Stimulated activated CD8-positive, alpha-beta memory T cell treated with anti-CD3 and anti-CD28 coated beads, Interleukin-15, amount 100 ng/mL, for 24 hours (primary cell): ENCODE data around the gene SCTR.
"Not testable (repeated sequence)": the region's sequence is repeated elsewhere in the genome, so short reads cannot be mapped to it uniquely, and the experiment has no call there.

Experiments
- DNase-seq: peaks from one replicate; pipeline ENCODE4 v3.0.0-alpha.2; 2020; ENCODE audit warnings: low read depth

Gene SCTR

GRCh38 chr2:119407430-119408220 lies 116.7 kb downstream of the SCTR start:
- no peak for DNase-seq

GRCh38 chr2:119405151-119405550 lies 119.1 kb downstream of the SCTR start:
- no peak for DNase-seq

GRCh38 chr2:119403618-119404017 lies 120.7 kb downstream of the SCTR start:
- not testable (repeated sequence) for DNase-seq

GRCh38 chr2:119402645-119403560 lies 121.4 kb downstream of the SCTR start:
- DNase-seq, result no peak

GRCh38 chr2:119402106-119402505 lies 122.2 kb downstream of the SCTR start:
- DNase-seq, result no peak

GRCh38 chr2:119397196-119397595 lies 127.1 kb downstream of the SCTR start:
- DNase-seq, result no peak

GRCh38 chr2:119393971-119394748 lies 130.1 kb downstream of the SCTR start:
- DNase-seq, result no peak
